DOHH2 (cell line): Measurements from ENCODE around the gene CACNG6.

Experiments
- CTCF ChIP-seq: fragments of 200-600 bp; sonication (generic); IDR thresholded peaks from one replicate; pipeline ENCODE4 v1.5.1; 2014; ENCODE audit warnings: antibody characterized with exemption, mild to moderate bottlenecking, low read depth, low read length; ENCODE audit not compliant: poor library complexity, severe bottlenecking
- EZH2phosphoT487 ChIP-seq: fragments of 200-600 bp; sonication (generic); IDR thresholded peaks from 2 replicates; pipeline ENCODE4 v1.6.1; 2017; ENCODE audit warnings: borderline replicate concordance, mild to moderate bottlenecking, antibody characterized with exemption, low read length, moderate library complexity, mixed read lengths

- TF ChIP-seq CTCF (no peak), EZH2phosphoT487 (no peak)
These were observed 48.6 kb downstream of the CACNG6 start for GRCh38 chr19:54040003-54040402.
